ENCODE data around the gene SGTA.
A peak's percentile ranks its signal among the peaks of the same experiment; 100 is the strongest.

GRCh38 chr19:2782936-2783780, at the start of gene SGTA:
- TF ChIP-seq CTCF (IDR thresholded peaks at IDR 0.05) (peak in 5 of 6 experiments; percentile 37 to 66 (median 54)), POLR2A (IDR thresholded peaks at IDR 0.05) (peak; percentile 61 to 76)
